Suprapubic skin (tissue), 4 donors: ENCODE data around the gene FAM210B. TPM values are rescaled to one million over a fixed set of nuclear protein-coding genes. Genes with fewer than 3 reads are reported as not detected.
A peak's percentile ranks its signal among the peaks of the same experiment; 100 is the strongest.
"Not testable (repeated sequence)": the region's sequence is repeated elsewhere in the genome, so short reads cannot be mapped to it uniquely, and the experiment has no call there.

Source experiments
- DNase-seq, 2 donors: peaks; one replicate each; pipeline ENCODE4 v3.0.0-alpha.2; 2019; ENCODE audit warnings: low spot score in 2 of 2
- H3K27ac ChIP-seq: fragments of 200-600 bp; sonication (generic); one replicate; pipeline ENCODE4 v1.5.1; 2019
- H3K27me3 ChIP-seq: fragments of 200-600 bp; sonication (generic); one replicate; pipeline ENCODE4 v1.5.1; 2019
- H3K36me3 ChIP-seq: fragments of 200-600 bp; sonication (generic); one replicate; pipeline ENCODE4 v1.5.1; 2019
- H3K4me1 ChIP-seq: fragments of 200-600 bp; sonication (generic); one replicate; pipeline ENCODE4 v1.5.1; 2019
- H3K4me3 ChIP-seq: fragments of 200-600 bp; sonication (generic); one replicate; pipeline ENCODE4 v1.5.1; 2019; ENCODE audit warnings: mild to moderate bottlenecking
- H3K9me3 ChIP-seq: fragments of 200-600 bp; sonication (generic); one replicate; pipeline ENCODE4 v1.5.1; 2019
- CTCF ChIP-seq, 2 donors: fragments of 200-600 bp in 1 of 2; fragments of 450-650 bp in 1 of 2; sonication (generic) in 1 of 2; IDR thresholded peaks; one replicate each; pipeline ENCODE4 v1.5.1; 2016 to 2019; ENCODE audit warnings: antibody characterized with exemption in 2 of 2, mild to moderate bottlenecking in 1 of 2, moderate library complexity in 1 of 2
- EP300 ChIP-seq: sonication (generic); formaldehyde crosslinking; IDR thresholded peaks from one replicate; pipeline ENCODE4 v1.6.1; 2017; ENCODE audit warnings: antibody characterized with exemption
- POLR2A ChIP-seq, 2 donors: fragments of 450-650 bp; IDR thresholded peaks; one replicate each; pipeline ENCODE4 v1.6.1; 2017; ENCODE audit warnings: antibody characterized with exemption in 2 of 2, mild to moderate bottlenecking in 2 of 2, moderate library complexity in 2 of 2
- POLR2AphosphoS5 ChIP-seq, 3 donors: sonication (generic); formaldehyde crosslinking; IDR thresholded peaks; one replicate each; pipeline ENCODE4 v1.6.1; 2017; ENCODE audit warnings: antibody characterized with exemption in 3 of 3
- WGBS: methylation state at CpG from one replicate; pipeline ENCODE4 v1.1.5; 2018; 5-methylcytosine and 5-hydroxymethylcytosine counted together
- total RNA-seq, 4 donors: library from RNA; depleted of rRNA; stranded (reverse); fragments of >200 nt; gene quantifications; one replicate each; pipeline ENCODE4 v1.1.0, GENCODE V29; 2016

The FAM210B gene
- total RNA-seq, 4 donors from 2014 or later = 44.0 to 75.3 (median 58.4) TPM

- peaks cover 76% of the 10 kb centered on the region for H3K36me3 ChIP-seq
- H3K4me1 ChIP-seq = peaks cover 8% of the 10 kb centered on the region
- no peak overlapping the region for H3K27ac ChIP-seq
- no peak for DNase-seq
- WGBS = 94% methylated on average over 26 of the region's 26 CpGs
- TF ChIP-seq CTCF (IDR thresholded peaks at IDR 0.05) (no peak), POLR2A (IDR thresholded peaks at IDR 0.05) (no peak), EP300 (no peak), POLR2AphosphoS5 (IDR thresholded peaks at IDR 0.05) (no peak)
- H3K9me3 ChIP-seq = no peaks in the 10 kb centered on the region
- no peak overlapping the region for H3K4me3 ChIP-seq
- no peaks in the 10 kb centered on the region for H3K27me3 ChIP-seq
These were observed 44.7 kb downstream of the FAM210B start for GRCh38 chr20:56403465-56403864.

GRCh38 chr20:56405356-56405755 lies 46.6 kb downstream of the FAM210B start:
- H3K27me3 ChIP-seq, H3K27ac ChIP-seq, H3K4me1 ChIP-seq, H3K4me3 ChIP-seq, DNase-seq, H3K9me3 ChIP-seq: not testable (repeated sequence)
- WGBS = 93% methylated on average over 12 of the region's 12 CpGs
- peaks cover 62% of the 10 kb centered on the region for H3K36me3 ChIP-seq

GRCh38 chr20:56406910-56407309 lies 48.1 kb downstream of the FAM210B start:
- no peak overlapping the region for H3K27ac ChIP-seq
- H3K36me3 ChIP-seq = peaks cover 51% of the 10 kb centered on the region
- TF ChIP-seq POLR2A (IDR thresholded peaks at IDR 0.05) (no peak), EP300 (no peak), CTCF (IDR thresholded peaks at IDR 0.05) (no peak), POLR2AphosphoS5 (IDR thresholded peaks at IDR 0.05) (no peak)
- H3K4me1 ChIP-seq = peaks cover 6% of the 10 kb centered on the region
- 93% methylated on average over 3 of the region's 3 CpGs for WGBS
- no peak overlapping the region for H3K4me3 ChIP-seq
- DNase-seq = no peak
- no peaks in the 10 kb centered on the region for H3K9me3 ChIP-seq
- no peaks in the 10 kb centered on the region for H3K27me3 ChIP-seq

DNA sequence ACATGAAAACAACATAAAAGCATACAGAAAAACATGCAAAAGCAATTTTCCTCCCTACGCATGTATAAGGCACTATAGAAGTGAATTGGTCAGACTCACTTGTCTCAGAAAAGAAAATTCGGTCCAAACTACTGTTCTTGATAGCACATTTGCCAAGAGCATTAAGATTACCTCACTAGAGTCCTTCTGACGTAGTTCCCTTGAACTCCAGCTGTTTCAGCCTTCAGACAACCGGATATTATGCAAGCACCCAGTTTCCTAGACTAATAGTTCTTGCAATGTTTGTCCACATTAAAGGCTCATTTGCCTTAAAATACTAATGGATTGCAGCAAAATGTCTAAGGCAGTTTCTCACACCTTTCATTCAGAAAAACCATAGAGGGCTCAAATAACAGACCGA lies 50.7 kb downstream of the FAM210B start:
- peaks cover 26% of the 10 kb centered on the region for H3K36me3 ChIP-seq
- H3K4me1 ChIP-seq = peaks cover 8% of the 10 kb centered on the region
- no peak overlapping the region for H3K27ac ChIP-seq
- no peak for DNase-seq
- no peaks in the 10 kb centered on the region for H3K9me3 ChIP-seq
- no peak overlapping the region for H3K4me3 ChIP-seq
- H3K27me3 ChIP-seq = no peaks in the 10 kb centered on the region
- 89% methylated on average over 5 of the region's 5 CpGs for WGBS
- TF ChIP-seq POLR2A (IDR thresholded peaks at IDR 0.05) (no peak), EP300 (no peak), POLR2AphosphoS5 (IDR thresholded peaks at IDR 0.05) (no peak), CTCF (IDR thresholded peaks at IDR 0.05) (no peak)

DNA sequence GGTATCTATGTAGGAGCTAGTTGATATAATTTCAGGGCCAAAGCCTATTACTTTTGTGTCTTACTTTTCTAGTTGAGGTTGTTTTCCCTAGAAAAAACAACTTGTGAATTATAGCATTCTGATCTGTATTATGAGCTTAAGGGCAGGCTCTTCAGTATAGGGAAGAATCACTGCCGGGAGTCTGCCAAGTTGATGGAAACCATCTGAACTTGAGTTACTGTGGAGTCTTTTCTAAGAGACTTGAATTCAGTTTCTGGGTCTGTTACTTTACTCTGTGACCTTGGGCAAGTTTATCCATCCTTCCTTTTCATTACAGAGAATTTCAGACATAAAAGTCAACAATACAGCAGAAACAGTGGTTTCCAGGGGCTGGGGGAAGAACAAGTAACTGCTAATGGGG lies 51.2 kb downstream of the FAM210B start:
- Histone ChIP-seq H3K27ac (no peak overlapping the region), H3K4me1 (peaks cover 8% of the 10 kb centered on the region), H3K9me3 (no peaks in the 10 kb centered on the region), H3K27me3 (no peaks in the 10 kb centered on the region), H3K4me3 (no peak overlapping the region), H3K36me3 (peaks cover 22% of the 10 kb centered on the region)
- no peak for TF ChIP-seq EP300
- TF ChIP-seq POLR2A (IDR thresholded peaks at IDR 0.05) = no peak
- no peak for TF ChIP-seq POLR2AphosphoS5 (IDR thresholded peaks at IDR 0.05)
- no peak for TF ChIP-seq CTCF (IDR thresholded peaks at IDR 0.05)
- 78% methylated on average over 1 of the region's 1 CpG for WGBS
- no peak for DNase-seq

- peak overlapping the region; percentile 57 for H3K27ac ChIP-seq
- not testable (repeated sequence) for H3K27me3 ChIP-seq, H3K4me3 ChIP-seq, H3K4me1 ChIP-seq, H3K9me3 ChIP-seq, DNase-seq
- peaks cover 18% of the 10 kb centered on the region for H3K36me3 ChIP-seq
- 98% methylated on average over 7 of the region's 7 CpGs for WGBS
These were observed 52.5 kb downstream of the FAM210B start for GRCh38 chr20:56411287-56411686.
